ENCODE data around the gene NBPF3.

- TF ChIP-seq CTCF (IDR thresholded peaks at IDR 0.05) = no peak
- TF ChIP-seq POLR2A (IDR thresholded peaks at IDR 0.05) = no peak
Observed at GRCh38 chr1:21511579-21512522, 71.9 kb downstream of the NBPF3 start.

All from esophagus squamous epithelium (tissue), 4 donors.